Astrocyte (in vitro differentiated cells and primary cell): ENCODE results near the gene ARRB1. TPM values are rescaled to one million over a fixed set of nuclear protein-coding genes. Genes with fewer than 3 reads are reported as not detected.

Experiments
- DNase-seq: peaks from one replicate; pipeline ENCODE4 v3.0.0-alpha.2; 2010; ENCODE audit warnings: low read depth
- FAIRE-seq: peaks from 2 replicates; lab custom pipeline; 2011; peaks lifted over from hg19 to GRCh38; lab: Jason Lieb, UNC
- H2AFZ ChIP-seq: 2 replicates; pipeline ENCODE4 v1.6.0; 2012; ENCODE audit warnings: low read depth, low read length, inconsistent platforms
- H3K27ac ChIP-seq: 2 replicates; pipeline ENCODE4 v1.5.1; 2011; ENCODE audit warnings: low read depth, low read length, inconsistent platforms
- H3K27me3 ChIP-seq: 2 replicates; pipeline ENCODE4 v1.6.0; 2011; ENCODE audit warnings: low read length, inconsistent platforms; ENCODE audit not compliant: insufficient read depth
- H3K36me3 ChIP-seq: 2 replicates; pipeline ENCODE4 v1.5.1; 2011; ENCODE audit warnings: low read length, inconsistent platforms; ENCODE audit not compliant: insufficient read depth
- H3K4me1 ChIP-seq: 2 replicates; pipeline ENCODE4 v1.5.1; 2011; ENCODE audit warnings: low read length, inconsistent platforms; ENCODE audit not compliant: insufficient read depth
- H3K4me2 ChIP-seq: 2 replicates; pipeline ENCODE4 v1.6.0; 2012; ENCODE audit warnings: low read length, inconsistent platforms
- H3K4me3 ChIP-seq: 2 replicates; pipeline ENCODE4 v1.5.1; 2011; ENCODE audit warnings: low read depth, mild to moderate bottlenecking, low read length, inconsistent platforms; ENCODE audit not compliant: insufficient read depth
- H3K79me2 ChIP-seq: 2 replicates; pipeline ENCODE4 v1.6.0; 2012; ENCODE audit warnings: mild to moderate bottlenecking, low read length, inconsistent platforms; ENCODE audit not compliant: insufficient read depth
- H3K9ac ChIP-seq: 2 replicates; pipeline ENCODE4 v1.6.0; 2012; ENCODE audit warnings: mild to moderate bottlenecking, low read length, inconsistent platforms
- H3K9me3 ChIP-seq: 2 replicates; pipeline ENCODE4 v1.5.1; 2012; ENCODE audit warnings: low read depth, mild to moderate bottlenecking, low read length, inconsistent platforms; ENCODE audit not compliant: insufficient read depth
- H4K20me1 ChIP-seq: 2 replicates; pipeline ENCODE4 v1.6.0; 2012; ENCODE audit warnings: low read length, inconsistent platforms; ENCODE audit not compliant: insufficient read depth
- H3K27ac Mint-ChIP-seq: one replicate; pipeline ENCODE4 v1.8.0; 2021; ENCODE audit warnings: mild to moderate bottlenecking, mixed read lengths; ENCODE audit not compliant: unreplicated experiment
- H3K27me3 Mint-ChIP-seq: one replicate; pipeline ENCODE4 v1.8.0; 2021; ENCODE audit warnings: low read depth, mixed read lengths; ENCODE audit not compliant: unreplicated experiment
- H3K36me3 Mint-ChIP-seq: one replicate; pipeline ENCODE4 v1.8.0; 2021; ENCODE audit warnings: low read depth, mixed read lengths; ENCODE audit not compliant: unreplicated experiment
- H3K4me1 Mint-ChIP-seq: one replicate; pipeline ENCODE4 v1.8.0; 2021; ENCODE audit warnings: low read depth, mixed read lengths; ENCODE audit not compliant: unreplicated experiment
- H3K4me3 Mint-ChIP-seq: one replicate; pipeline ENCODE4 v1.8.0; 2021; ENCODE audit warnings: mild to moderate bottlenecking, moderate library complexity, mixed read lengths; ENCODE audit not compliant: unreplicated experiment
- H3K9me3 Mint-ChIP-seq: one replicate; pipeline ENCODE4 v1.8.0; 2021; ENCODE audit warnings: mild to moderate bottlenecking, mixed read lengths; ENCODE audit not compliant: unreplicated experiment
- CTCF ChIP-seq: IDR thresholded peaks from 2 replicates; pipeline ENCODE4 v1.5.1; 2011; ENCODE audit warnings: low read depth, mild to moderate bottlenecking, inconsistent platforms, low read length, moderate library complexity; ENCODE audit not compliant: insufficient read depth
- EZH2 ChIP-seq: IDR thresholded peaks from 2 replicates; pipeline ENCODE4 v1.6.1; 2012; ENCODE audit warnings: mild to moderate bottlenecking, low read length, inconsistent platforms; ENCODE audit not compliant: insufficient read depth
- total RNA-seq: library from RNA; stranded (reverse); gene quantifications from 2 replicates; pipeline ENCODE4 v1.2.1, GENCODE V29; 2021

The ARRB1 gene
- total RNA-seq, 1 donor from 2014 or later, result 28.5 TPM

- Histone ChIP-seq H3K36me3 (no peaks in the 10 kb centered on the region), H3K4me2 (peak overlapping the region; percentile 100), H3K27me3 (no peaks in the 10 kb centered on the region), H2AFZ (no peak overlapping the region), H3K27ac (no peak overlapping the region), H3K79me2 (no peaks in the 10 kb centered on the region), H3K9ac (no peak overlapping the region), H3K4me3 (no peak overlapping the region), H4K20me1 (peaks cover 9% of the 10 kb centered on the region), H3K9me3 (no peaks in the 10 kb centered on the region), H3K4me1 (peaks cover 29% of the 10 kb centered on the region)
- Mint-ChIP-seq H3K27me3 (no peaks in the 10 kb centered on the region), H3K4me1 (peaks cover 34% of the 10 kb centered on the region), H3K27ac (peak overlapping the region; percentile 70), H3K9me3 (no peaks in the 10 kb centered on the region), H3K36me3 (no peaks in the 10 kb centered on the region), H3K4me3 (peak overlapping the region; percentile 88)
- TF ChIP-seq EZH2 (no peak), CTCF (no peak)
- FAIRE-seq (no peak), DNase-seq (no peak)
Measured at GRCh38 chr11:75350122-75350742, 1.2 kb downstream of the ARRB1 start.

GRCh38 chr11:75349521-75350116 lies 1.8 kb downstream of the ARRB1 start:
- Mint-ChIP-seq H3K36me3 (no peaks in the 10 kb centered on the region), H3K4me1 (peaks cover 35% of the 10 kb centered on the region), H3K27ac (no peak overlapping the region), H3K27me3 (no peaks in the 10 kb centered on the region), H3K4me3 (peak overlapping the region; percentile 75), H3K9me3 (no peaks in the 10 kb centered on the region)
- no peaks in the 10 kb centered on the region for H3K36me3 ChIP-seq
- DNase-seq, result no peak
- H3K9me3 ChIP-seq, result no peaks in the 10 kb centered on the region
- no peak overlapping the region for H2AFZ ChIP-seq
- no peak overlapping the region for H3K27ac ChIP-seq
- FAIRE-seq, result no peak
- H3K4me1 ChIP-seq, result peaks cover 29% of the 10 kb centered on the region
- H4K20me1 ChIP-seq, result peaks cover 9% of the 10 kb centered on the region
- H3K27me3 ChIP-seq, result no peaks in the 10 kb centered on the region
- TF ChIP-seq EZH2, result no peak
- TF ChIP-seq CTCF, result no peak
- H3K79me2 ChIP-seq, result no peaks in the 10 kb centered on the region
- no peak overlapping the region for H3K4me2 ChIP-seq
- no peak overlapping the region for H3K4me3 ChIP-seq
- no peak overlapping the region for H3K9ac ChIP-seq
